IMR-90 (cell line): Measurements from ENCODE around the gene POU6F1. TPM values are rescaled to one million over a fixed set of nuclear protein-coding genes. Genes with fewer than 3 reads are reported as not detected.

Experiments used
- ATAC-seq: fragments of 200-7000 bp; cut with Tn5 transposase; 2 replicates; pipeline ENCODE4 v1.9.1; 2020; ENCODE audit warnings: low read depth, mild to moderate bottlenecking, moderate library complexity
- BruUV-seq: library from RNA; stranded (reverse); fragments of 400-500 nt; replicated peaks from 2 replicates; lab custom pipeline; 2021; lab: Mats Ljungman, UMichigan
- CTCF ChIA-PET: fragments of 300-600 bp; formaldehyde crosslinking; extraction: SDS; loops from one replicate; lab custom pipeline; 2021; ENCODE audit warnings: antibody characterized with exemption; lab: Yijun Ruan, JAX
- POLR2A ChIA-PET: fragments of 300-600 bp; sonication (Branson Sonifier 250); formaldehyde crosslinking; loops from one replicate; lab custom pipeline; 2022; ENCODE audit warnings: antibody characterized with exemption; ENCODE audit not compliant: unreplicated experiment; lab: Charles Lee
- DNase-seq: peaks from one replicate; pipeline ENCODE4 v3.0.0; 2013
- H2AFZ ChIP-seq: replicated peaks from 2 replicates; pipeline ENCODE3; 2013; ENCODE audit warnings: low read length, mild to moderate bottlenecking; ENCODE audit not compliant: poor library complexity
- H2AK5ac ChIP-seq: 2 replicates; pipeline ENCODE4 v1.6.1; 2013; ENCODE audit warnings: low read depth, low read length, inconsistent platforms
- H2AK9ac ChIP-seq: replicated peaks from 2 replicates; pipeline ENCODE3; 2013; ENCODE audit warnings: mild to moderate bottlenecking, low read depth, low read length, moderate library complexity; ENCODE audit not compliant: poor library complexity
- H2BK120ac ChIP-seq: 2 replicates; pipeline ENCODE4 v1.6.1; 2013; ENCODE audit warnings: low read depth, low read length, inconsistent platforms
- H2BK15ac ChIP-seq: 3 replicates; pipeline ENCODE4 v1.6.1; 2013; ENCODE audit warnings: low read depth, low read length, inconsistent platforms
- H2BK20ac ChIP-seq: 2 replicates; pipeline ENCODE4 v1.6.1; 2013; ENCODE audit warnings: low read depth, mild to moderate bottlenecking, inconsistent platforms, low read length, moderate library complexity
- H2BK5ac ChIP-seq: 2 replicates; pipeline ENCODE4 v1.6.1; 2013; ENCODE audit warnings: mild to moderate bottlenecking, low read depth, low read length, inconsistent platforms; ENCODE audit not compliant: poor library complexity, severe bottlenecking
- H3K14ac ChIP-seq: replicated peaks from 2 replicates; pipeline ENCODE4 v1.6.1; 2013; ENCODE audit warnings: low read depth, low read length, inconsistent platforms
- H3K18ac ChIP-seq: 2 replicates; pipeline ENCODE4 v1.6.1; 2013; ENCODE audit warnings: low read depth, low read length, control low read depth
- H3K23ac ChIP-seq: 2 replicates; pipeline ENCODE4 v1.6.1; 2013; ENCODE audit warnings: low read depth, low read length, inconsistent platforms
- H3K27ac ChIP-seq: 2 replicates; pipeline ENCODE4 v1.5.1; 2013; ENCODE audit warnings: mild to moderate bottlenecking, control low read depth, low read length; ENCODE audit not compliant: insufficient read depth
- H3K27me3 ChIP-seq: 2 replicates; pipeline ENCODE4 v1.6.1; 2013; ENCODE audit warnings: low read length; ENCODE audit not compliant: control insufficient read depth, insufficient read depth
- H3K36me3 ChIP-seq: 2 replicates; pipeline ENCODE4 v1.6.1; 2013; ENCODE audit warnings: low read length, mixed read lengths; ENCODE audit not compliant: control insufficient read depth, insufficient read depth
- H3K4ac ChIP-seq: 2 replicates; pipeline ENCODE4 v1.6.1; 2013; ENCODE audit warnings: low read depth, low read length, inconsistent platforms
- H3K4me1 ChIP-seq: 2 replicates; pipeline ENCODE4 v1.6.1; 2013; ENCODE audit warnings: low read length, mixed read lengths; ENCODE audit not compliant: control insufficient read depth, insufficient read depth
- H3K4me2 ChIP-seq: 2 replicates; pipeline ENCODE4 v1.6.1; 2013; ENCODE audit warnings: low read depth, mild to moderate bottlenecking, control low read depth, low read length, moderate library complexity
- H3K4me3 ChIP-seq: 2 replicates; pipeline ENCODE4 v1.5.1; 2013; ENCODE audit warnings: low read depth, mild to moderate bottlenecking, control low read depth, low read length, moderate library complexity; ENCODE audit not compliant: insufficient read depth
- H3K56ac ChIP-seq: 2 replicates; pipeline ENCODE4 v1.6.1; 2013; ENCODE audit warnings: low read length, inconsistent platforms; ENCODE audit not compliant: insufficient read depth; ENCODE audit errors: extremely low read depth
- H3K79me1 ChIP-seq, 2 experiments: 2 replicates each; pipeline ENCODE4 v1.6.1; 2013; ENCODE audit warnings: low read length in 2 of 2, inconsistent platforms in 1 of 2, low read depth in 1 of 2
- H3K9ac ChIP-seq: 2 replicates; pipeline ENCODE4 v1.6.1; 2013; ENCODE audit warnings: low read depth, low read length, control low read depth
- H3K9me1 ChIP-seq: 2 replicates; pipeline ENCODE4 v1.6.1; 2013; ENCODE audit warnings: low read length, inconsistent platforms; ENCODE audit not compliant: insufficient read depth
- H3K9me3 ChIP-seq: 2 replicates; pipeline ENCODE4 v1.6.1; 2013; ENCODE audit warnings: low read length; ENCODE audit not compliant: control insufficient read depth, insufficient read depth
- H4K20me1 ChIP-seq: 2 replicates; pipeline ENCODE4 v1.6.1; 2013; ENCODE audit warnings: low read length, inconsistent platforms; ENCODE audit not compliant: insufficient read depth
- H4K5ac ChIP-seq: 2 replicates; pipeline ENCODE4 v1.6.1; 2013; ENCODE audit warnings: mild to moderate bottlenecking, low read depth, low read length, control low read depth
- H4K8ac ChIP-seq, 2 experiments: 2 replicates each; pipeline ENCODE4 v1.6.1; 2013; ENCODE audit warnings: low read depth in 2 of 2, low read length in 2 of 2, control low read depth in 1 of 2, inconsistent platforms in 1 of 2
- H4K91ac ChIP-seq: 2 replicates; pipeline ENCODE4 v1.6.1; 2013; ENCODE audit warnings: low read depth, low read length, inconsistent platforms; ENCODE audit not compliant: insufficient read depth
- BHLHE40 ChIP-seq: fragments of 150-350 bp; IDR thresholded peaks from 2 replicates; pipeline ENCODE4 v1.6.1; 2016; ENCODE audit warnings: mild to moderate bottlenecking, low read depth, low read length
- CEBPB ChIP-seq: IDR thresholded peaks from 2 replicates; pipeline ENCODE4 v1.6.1; 2012; ENCODE audit warnings: low read depth, low read length, improper control_type of control experiment
- CHD1 ChIP-seq: IDR thresholded peaks from 2 replicates; pipeline ENCODE4 v1.6.1; 2012; ENCODE audit warnings: low read depth, low read length, improper control_type of control experiment
- CTCF ChIP-seq: conservative IDR thresholded peaks from 2 replicates; pipeline ENCODE4 v1.5.1; 2012; ENCODE audit warnings: mild to moderate bottlenecking, low read depth, low read length, improper control_type of control experiment
- ELK1 ChIP-seq: fragments of 150-350 bp; IDR thresholded peaks from 2 replicates; pipeline ENCODE4 v1.6.1; 2016; ENCODE audit warnings: low read depth, mild to moderate bottlenecking, low read length, moderate library complexity, borderline replicate concordance
- FOS ChIP-seq: fragments of 150-350 bp; IDR thresholded peaks from 2 replicates; pipeline ENCODE4 v1.6.1; 2016; ENCODE audit warnings: low read depth, low read length
- MAFK ChIP-seq: IDR thresholded peaks from 2 replicates; pipeline ENCODE4 v1.6.1; 2012; ENCODE audit warnings: low read depth, low read length, improper control_type of control experiment
- MAZ ChIP-seq: IDR thresholded peaks from 2 replicates; pipeline ENCODE4 v1.6.1; 2012; ENCODE audit warnings: low read depth, mild to moderate bottlenecking, low read length, improper control_type of control experiment, moderate library complexity, borderline replicate concordance
- NFE2L2 ChIP-seq: fragments of 150-350 bp; IDR thresholded peaks from 2 replicates; pipeline ENCODE4 v1.6.1; 2016; ENCODE audit warnings: low read depth, mild to moderate bottlenecking, low read length
- POLR2A ChIP-seq: IDR thresholded peaks from 2 replicates; pipeline ENCODE4 v1.6.1; 2012; ENCODE audit warnings: mild to moderate bottlenecking, low read depth, low read length
- RAD21 ChIP-seq: IDR thresholded peaks from 2 replicates; pipeline ENCODE4 v1.6.1; 2012; ENCODE audit warnings: low read length, improper control_type of control experiment
- RCOR1 ChIP-seq: IDR thresholded peaks from 2 replicates; pipeline ENCODE4 v1.6.1; 2012; ENCODE audit warnings: mild to moderate bottlenecking, low read length, improper control_type of control experiment; ENCODE audit not compliant: insufficient replicate concordance
- RFX5 ChIP-seq: IDR thresholded peaks from 2 replicates; pipeline ENCODE4 v1.8.0; 2012; ENCODE audit warnings: low read depth, mild to moderate bottlenecking, low read length, moderate library complexity
- SMC3 ChIP-seq: fragments of 150-350 bp; IDR thresholded peaks from 2 replicates; pipeline ENCODE4 v1.6.1; 2016; ENCODE audit warnings: low read depth, mild to moderate bottlenecking, antibody characterized with exemption, low read length, moderate library complexity
- USF2 ChIP-seq: fragments of 150-350 bp; IDR thresholded peaks from 2 replicates; pipeline ENCODE4 v1.6.1; 2017; ENCODE audit warnings: mild to moderate bottlenecking, antibody characterized with exemption, low read length, low read depth
- WGBS, 2 experiments: methylation state at CpG; one replicate each; pipeline versions ENCODE4 v1.1.5 to v1.1.7; 2013; ENCODE audit warnings: missing lambda C conversion rate in 2 of 2; ENCODE audit not compliant: insufficient read length in 1 of 2; ENCODE audit errors: extremely low coverage in 2 of 2; 5-methylcytosine and 5-hydroxymethylcytosine counted together
- dilution Hi-C: fragments of 300-500 bp; cut with HindIII; formaldehyde crosslinking; loops from one replicate; pipeline ENCODE4 v1.14.3; 2018; ENCODE audit warnings: low sequenced_read_pairs; ENCODE audit not compliant: unreplicated experiment
- in situ Hi-C: fragments of 300-500 bp; cut with MboI; formaldehyde crosslinking; loops from 3 replicates; pipeline ENCODE4 v1.14.3; 2019; ENCODE audit warnings: low sequenced_read_pairs, inconsistent platforms, mixed read lengths
- intact Hi-C: fragments of 100-400 bp; cut with micrococcal nuclease; formaldehyde crosslinking; loops from 2 replicates; pipeline ENCODE4 v1.10.0; 2022
- polyA plus RNA-seq, 3 experiments: library from polyadenylated mRNA; depleted of rRNA; stranded (reverse); fragments of >200 nt; gene quantifications; 2 replicates each; pipeline ENCODE4 v1.2.3, GENCODE V29; 2012; ENCODE audit warnings: low replicate concordance in 1 of 3
- total RNA-seq: library from RNA; depleted of rRNA; stranded (reverse); fragments of >200 nt; gene quantifications from 2 replicates; pipeline ENCODE4 v1.2.3, GENCODE V29; 2012

Gene POU6F1
- total and polyA plus RNA-seq, 2 of the 4 experiments (the other 2 are of a cell fraction): 0.90 to 3.6 TPM

- in situ Hi-C loops (no loop called here), intact Hi-C loops (no loop called here), dilution Hi-C loops (no loop called here)
- H2BK5ac ChIP-seq: no peak overlapping the region
- H2BK120ac ChIP-seq: no peak overlapping the region
- WGBS, 2 experiments: 40% methylated on average over 1 of the region's 14 CpGs; no CpG with 5 or more reads in 1 of the 2 experiments
- H3K36me3 ChIP-seq: peaks cover 16% of the 10 kb centered on the region
- H3K79me1 ChIP-seq: no peaks in the 10 kb centered on the region
- H3K9me3 ChIP-seq: no peaks in the 10 kb centered on the region
- no peak overlapping the region for H2AK9ac ChIP-seq
- peaks cover 2% of the 10 kb centered on the region; the same call in 1 of the 2 replicates for H3K27me3 ChIP-seq
- no TSS peak for BruUV-seq
- H2BK15ac ChIP-seq: no peak overlapping the region
- no peak overlapping the region for H3K14ac ChIP-seq
- H3K4me2 ChIP-seq: no peak overlapping the region
- ATAC-seq: no peak
- H2AK5ac ChIP-seq: no peak overlapping the region
- no peak overlapping the region for H2BK20ac ChIP-seq
- H4K91ac ChIP-seq: no peak overlapping the region
- no peak overlapping the region for H3K27ac ChIP-seq
- H3K4me3 ChIP-seq: no peak overlapping the region
- CTCF ChIA-PET: interaction anchor here (0.7 kb wide), 1 partner anchor 93 kb away, joined by 3 read pairs; no protein-coding TSS in a partner anchor
- no peak overlapping the region for H3K18ac ChIP-seq
- POLR2A ChIA-PET: no interaction called here
- H2AFZ ChIP-seq: no peak overlapping the region
- H4K5ac ChIP-seq: no peak overlapping the region
- no peak overlapping the region for H4K8ac ChIP-seq
- H3K4me1 ChIP-seq: 0 out of 2 replicates have a peak, but pooled peaks cover 2% of the 10 kb centered on the region
- H4K20me1 ChIP-seq: no peaks in the 10 kb centered on the region
- H3K9me1 ChIP-seq: 0 out of 2 replicates have a peak, but pooled peaks cover 2% of the 10 kb centered on the region
- no peak overlapping the region for H3K4ac ChIP-seq
- H3K56ac ChIP-seq: no peak overlapping the region
- no peak overlapping the region for H3K23ac ChIP-seq
- no peak for DNase-seq
- H3K9ac ChIP-seq: no peak overlapping the region
- no peak for TF ChIP-seq ELK1
- TF ChIP-seq POLR2A: no peak
- TF ChIP-seq CHD1: no peak
- TF ChIP-seq SMC3: no peak
- TF ChIP-seq FOS: no peak
- TF ChIP-seq RFX5: no peak
- no peak for TF ChIP-seq MAZ
- no peak for TF ChIP-seq CTCF
- TF ChIP-seq NFE2L2: no peak
- no peak for TF ChIP-seq RAD21
- no peak for TF ChIP-seq BHLHE40
- TF ChIP-seq USF2: no peak
- no peak for TF ChIP-seq RCOR1
- no peak for TF ChIP-seq CEBPB
- no peak for TF ChIP-seq MAFK
Observed at GRCh38 chr12:51188359-51189051, 29.4 kb downstream of the POU6F1 start.
